Effector CD8-positive, alpha-beta T cell (primary cell): ENCODE data around the gene GPHA2.
"Not testable (repeated sequence)": the region's sequence is repeated elsewhere in the genome, so short reads cannot be mapped to it uniquely, and the experiment has no call there.

ENCODE experiments used
- DNase-seq: peaks from one replicate; lab custom pipeline; 2025; lab: John Stamatoyannopoulos, UW
- total RNA-seq, 4 experiments: gene quantifications; one replicate each; lab custom pipeline; 2026; lab: John Stamatoyannopoulos, UW

Gene GPHA2, protein sequence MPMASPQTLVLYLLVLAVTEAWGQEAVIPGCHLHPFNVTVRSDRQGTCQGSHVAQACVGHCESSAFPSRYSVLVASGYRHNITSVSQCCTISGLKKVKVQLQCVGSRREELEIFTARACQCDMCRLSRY
- 0 reads per million in 4 experiments for total RNA-seq

GRCh38 chr11:64935359-64936081 lies at the start of gene GPHA2:
GPHA2 (minus strand) TSS chr11:64935893; CDS start chr11:64935460, 433 bp downstream.
- no peak for DNase-seq

GRCh38 chr11:64983339-64983738 lies 47.6 kb upstream of the GPHA2 start:
- not testable (repeated sequence) for DNase-seq

DNA sequence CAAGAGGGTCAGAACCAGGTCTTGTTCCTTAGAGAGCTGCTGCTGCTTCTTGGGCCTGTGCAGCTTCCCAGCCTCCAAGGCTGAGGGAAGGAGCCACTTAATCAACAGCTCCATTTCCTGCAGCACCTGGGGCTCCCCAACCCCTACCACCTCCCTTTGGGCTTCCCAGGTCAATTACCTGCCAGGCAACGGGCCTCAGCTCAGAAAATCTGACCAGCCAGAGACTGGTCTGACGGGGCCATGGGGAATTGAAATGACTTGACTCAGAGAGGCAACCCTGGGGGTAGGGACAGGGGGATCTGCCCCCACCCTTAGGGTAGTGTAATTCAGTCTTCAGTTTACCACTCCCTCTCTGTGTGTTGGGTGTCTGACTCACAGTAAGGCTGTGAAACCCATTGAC lies 41.0 kb upstream of the GPHA2 start:
- no peak for DNase-seq

DNA sequence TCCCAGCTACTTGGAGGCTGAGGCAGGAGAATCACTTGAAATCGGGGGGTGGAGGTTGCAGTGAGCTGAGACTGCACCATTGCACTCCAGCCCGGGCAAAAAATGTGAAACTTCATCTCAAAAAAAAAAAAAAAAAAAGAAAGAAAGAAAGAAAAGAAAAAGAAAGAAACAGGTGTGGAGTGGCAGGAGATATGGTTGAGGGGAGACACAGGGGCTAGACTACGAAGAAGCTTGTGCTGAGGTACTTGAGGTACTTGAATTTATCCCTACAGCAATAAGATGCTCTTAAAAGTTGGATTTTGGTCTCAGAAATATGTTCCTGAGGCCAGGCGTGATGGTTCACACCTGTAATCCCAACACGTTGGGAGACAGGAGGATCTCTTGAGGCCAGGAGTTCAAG lies 38.4 kb upstream of the GPHA2 start:
- DNase-seq: no peak

DNA sequence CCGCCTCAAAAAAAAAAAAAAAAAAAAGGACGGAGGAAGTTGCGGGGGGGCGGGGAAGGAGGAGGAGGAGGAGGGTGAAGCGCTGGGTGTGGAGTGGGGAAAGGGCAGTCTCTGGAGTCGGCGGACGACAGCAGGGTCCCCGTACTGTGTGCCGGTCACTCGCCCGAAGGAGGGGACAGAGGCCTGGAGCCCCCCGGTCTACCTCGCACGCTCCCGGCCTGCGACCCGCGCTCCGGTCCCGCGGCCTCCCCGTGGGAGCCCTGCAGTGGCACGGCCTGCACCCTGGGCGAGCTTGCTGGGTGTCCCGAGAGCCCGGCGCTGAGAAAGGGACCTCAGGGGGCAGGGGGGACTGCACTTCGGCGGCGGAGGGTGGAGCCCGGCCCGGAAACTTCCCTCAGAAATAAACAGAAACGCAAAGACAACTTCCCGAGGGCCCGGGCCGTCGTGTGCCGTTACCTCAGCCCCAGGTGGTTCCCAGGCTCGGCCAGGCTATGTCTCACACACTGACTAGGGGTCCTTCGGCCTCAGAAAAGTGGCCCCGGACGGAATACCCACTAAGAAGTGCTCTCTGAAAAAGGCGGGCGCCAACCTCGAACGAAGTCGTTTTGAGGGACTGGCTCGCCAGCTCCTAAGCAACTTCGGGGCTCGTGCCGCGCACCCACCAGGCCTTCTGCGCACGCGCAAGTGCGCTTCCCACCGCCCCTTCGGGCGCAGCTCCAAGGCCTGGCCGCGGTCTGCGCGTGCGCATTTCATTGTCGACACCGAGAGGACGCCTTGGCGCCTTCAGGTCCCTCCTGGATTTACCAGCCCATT lies 35.9 kb upstream of the GPHA2 start, which contains the start of gene MAJIN:
Gene MAJIN, minus strand, starts transcription at position 688 of the 813 bp plus-strand sequence. CDS start 12,703 bp downstream, outside the sequence.
- peak; percentile 87 for DNase-seq

GRCh38 chr11:64970731-64971151 lies 35.0 kb upstream of the GPHA2 start:
- no peak for DNase-seq

DNA sequence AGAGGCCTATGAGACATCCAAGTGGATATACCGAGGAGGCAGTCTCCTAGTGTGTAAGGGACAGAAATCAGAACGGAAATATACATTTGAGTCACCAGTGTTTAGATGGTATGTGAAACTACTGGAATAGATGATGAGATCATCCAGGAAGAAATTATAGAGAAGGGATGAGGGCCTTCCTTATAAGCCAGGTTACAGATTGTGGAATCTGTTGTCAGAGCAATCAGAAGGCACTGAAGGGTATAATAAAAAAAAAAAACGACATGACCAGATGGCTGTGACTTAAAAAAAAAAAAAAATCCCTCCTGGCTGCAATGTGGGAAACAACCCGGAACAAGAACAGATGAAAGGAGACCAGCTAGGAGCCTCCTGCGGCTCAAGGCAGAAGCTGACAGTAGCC lies 33.5 kb upstream of the GPHA2 start:
- DNase-seq: no peak

DNA sequence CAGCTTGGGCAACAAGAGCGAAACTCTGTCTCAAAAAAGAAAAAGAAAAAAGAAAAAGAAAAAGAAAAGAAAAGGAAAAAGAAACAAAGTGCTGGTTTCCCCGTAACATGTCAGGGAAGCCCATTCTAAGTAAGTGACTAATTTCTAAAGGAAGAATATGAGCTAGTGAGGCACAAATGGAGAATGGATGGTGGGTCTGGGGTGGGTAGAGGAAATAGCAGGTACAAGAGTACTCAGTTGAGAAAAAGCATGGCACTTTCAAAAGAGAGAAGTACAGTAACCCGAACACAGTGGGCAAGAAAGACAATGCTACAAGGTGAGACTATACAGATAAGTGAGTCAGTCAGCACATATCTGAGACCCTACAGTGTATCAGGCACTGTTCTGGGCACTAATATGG lies 31.7 kb upstream of the GPHA2 start:
- DNase-seq: no peak

DNA sequence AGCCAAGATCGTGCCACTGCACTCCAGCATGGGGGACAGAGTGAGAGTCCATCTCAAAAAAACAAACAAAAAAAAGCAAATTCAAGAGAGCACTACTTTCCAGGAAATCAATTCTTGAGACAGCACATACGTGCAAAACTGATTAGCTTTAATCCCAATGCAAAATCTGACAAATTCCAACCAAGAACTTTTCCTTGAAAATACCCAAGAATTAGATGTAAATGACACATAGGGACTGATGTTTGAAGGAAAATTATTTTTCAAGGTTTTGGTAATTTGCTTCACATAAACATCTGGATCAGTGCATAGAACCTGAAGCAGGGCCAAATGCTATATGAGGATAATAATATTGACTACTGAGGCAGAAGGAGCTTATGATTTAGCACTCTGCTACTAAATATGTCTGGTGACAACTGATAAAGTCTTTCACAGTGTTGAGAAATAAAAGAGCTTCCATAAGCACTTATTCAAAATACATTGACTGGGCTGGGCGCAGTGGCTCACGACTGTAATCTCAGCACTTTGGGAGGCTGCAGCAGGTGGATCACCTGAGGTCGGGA lies 27.5 kb upstream of the GPHA2 start:
- DNase-seq: no peak

DNA sequence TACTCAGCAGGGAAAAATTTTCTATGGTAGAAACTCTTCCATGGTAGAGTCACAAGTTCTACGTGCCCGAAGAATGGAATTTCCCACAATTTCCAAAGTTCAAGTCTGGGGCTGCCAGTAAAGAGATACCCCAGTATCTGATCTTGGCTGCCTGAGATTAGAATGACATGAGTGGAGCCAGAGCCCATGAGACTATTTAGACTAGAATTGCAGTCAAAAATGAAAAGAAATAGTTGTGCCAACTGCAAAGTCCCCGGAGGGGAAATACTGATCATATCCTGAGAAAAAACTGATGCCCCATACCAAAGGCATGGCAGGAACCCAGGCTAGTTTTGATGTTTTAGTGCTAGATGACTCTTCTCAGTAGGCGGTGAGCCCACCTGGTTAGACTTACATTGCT lies 25.0 kb upstream of the GPHA2 start:
- no peak for DNase-seq

- no peak for DNase-seq
These were observed 23.8 kb upstream of the GPHA2 start for GRCh38 chr11:64959498-64959897.

DNA sequence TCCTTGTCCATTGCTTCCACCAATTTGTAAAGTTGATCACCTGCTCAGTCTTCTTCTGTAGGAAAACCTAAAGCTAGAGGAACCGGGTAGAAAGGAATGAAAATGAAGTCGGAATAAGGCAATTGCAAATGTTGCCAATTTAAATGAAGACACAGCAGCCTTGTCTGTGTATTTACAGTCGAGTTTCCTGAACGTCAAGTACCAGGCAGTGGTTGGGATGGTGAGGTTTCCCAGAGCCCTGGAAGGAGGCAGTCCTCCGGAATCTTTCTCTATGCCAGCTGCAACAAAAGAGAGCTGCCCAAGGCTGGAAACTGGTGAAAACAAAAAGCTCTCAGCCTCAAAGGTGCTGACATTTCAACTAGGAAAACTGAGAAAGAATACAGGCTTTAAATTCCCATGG lies 18.5 kb upstream of the GPHA2 start:
- no peak for DNase-seq

GRCh38 chr11:64951529-64951928 lies 15.8 kb upstream of the GPHA2 start:
- DNase-seq: no peak

DNA sequence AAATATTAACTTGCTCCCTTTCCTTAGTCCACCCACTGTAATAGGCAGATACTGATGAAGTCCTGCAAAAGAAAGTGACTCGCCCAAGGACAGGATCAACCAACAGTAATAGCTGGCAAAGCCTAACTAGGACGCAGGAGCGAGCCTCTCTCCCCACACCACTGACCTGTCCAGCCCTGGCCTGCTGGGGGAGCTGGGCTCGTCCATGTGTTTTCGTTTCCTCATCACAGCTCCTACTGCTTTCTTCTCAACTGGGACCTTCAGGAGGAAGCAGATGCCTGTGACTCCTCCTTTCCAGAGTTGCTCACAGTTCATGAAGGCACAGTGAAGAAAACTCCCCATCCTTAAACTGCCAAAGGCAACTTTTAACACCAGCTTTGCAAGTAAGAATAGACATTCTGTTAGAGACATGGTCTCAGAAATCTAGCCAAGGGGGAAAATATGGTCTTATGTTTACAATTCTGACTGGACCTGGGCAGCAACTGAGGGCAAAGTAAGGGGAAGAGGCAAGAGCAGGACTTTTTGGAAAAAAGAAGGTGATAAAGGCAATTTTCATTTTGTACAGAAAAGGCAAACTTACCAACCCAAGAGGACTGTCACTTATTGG lies 11.6 kb upstream of the GPHA2 start:
- no peak for DNase-seq

GRCh38 chr11:64936539-64936938 lies 846 bp upstream of the GPHA2 start:
- no peak for DNase-seq

- DNase-seq: no peak
These were observed 873 bp downstream of the GPHA2 start for GRCh38 chr11:64934682-64935358.

DNA sequence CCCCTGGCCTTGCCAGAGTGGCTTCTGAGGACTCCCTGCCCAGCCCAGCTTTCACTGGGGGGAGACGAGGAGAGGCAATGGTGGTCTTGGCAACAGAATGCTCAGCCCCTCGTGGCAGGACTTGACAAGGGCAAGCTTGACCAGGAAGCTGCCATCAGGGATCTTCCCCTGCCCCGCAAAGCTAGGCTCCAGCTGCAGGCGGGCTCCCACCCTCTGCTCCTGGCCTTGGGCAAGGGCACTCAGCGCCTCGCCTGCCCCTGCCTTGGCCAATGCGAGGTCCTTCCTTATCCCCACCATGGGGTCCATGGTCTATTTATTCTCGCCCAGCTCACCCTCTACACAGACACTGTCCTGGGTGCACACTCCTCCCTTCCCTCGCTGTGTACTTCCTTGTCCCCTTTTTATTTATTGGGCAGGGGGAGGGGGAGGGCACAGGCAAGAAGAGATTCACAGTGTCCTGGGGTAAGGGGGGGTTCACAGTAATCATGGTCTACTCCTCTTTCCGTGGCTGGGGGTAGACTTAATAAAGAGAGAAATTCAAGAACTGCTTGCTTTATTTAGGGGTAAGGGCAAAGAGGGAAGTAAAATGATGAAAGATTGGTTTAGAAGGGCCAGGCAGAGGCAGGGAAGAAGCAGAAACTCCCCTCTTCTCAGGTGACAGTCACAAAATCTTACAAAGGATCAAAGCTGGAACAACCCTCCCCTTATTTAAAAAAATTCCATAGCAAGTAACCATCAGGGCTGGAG lies 1.6 kb downstream of the GPHA2 start:
- DNase-seq: no peak

GRCh38 chr11:64933213-64933934 lies 2.3 kb downstream of the GPHA2 start:
- DNase-seq: no peak

- DNase-seq: no peak
These were observed 3.4 kb downstream of the GPHA2 start for GRCh38 chr11:64932324-64932723.

GRCh38 chr11:64931290-64931689 lies 4.4 kb downstream of the GPHA2 start:
- no peak for DNase-seq
